ENCODE results near the gene CRISPLD2.

The CRISPLD2 gene

DNA sequence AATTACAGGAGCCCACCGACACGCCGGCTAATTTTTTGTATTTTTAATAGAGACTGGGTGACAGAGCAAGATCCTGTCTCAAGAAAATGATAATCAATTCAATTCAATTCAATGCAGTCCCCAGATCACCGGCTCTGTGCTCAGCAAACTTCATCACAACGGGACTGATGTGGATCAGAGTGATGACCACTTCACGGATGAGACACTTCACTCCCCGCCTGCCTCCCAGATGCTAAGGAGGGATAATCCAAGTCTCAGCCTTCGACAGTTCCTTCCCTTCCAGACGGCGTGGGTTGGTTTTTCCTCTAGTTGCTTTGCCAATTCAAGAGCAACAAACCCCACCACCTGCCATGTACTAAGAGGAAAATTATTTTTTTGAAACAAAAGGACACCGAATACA is 97.7 kb downstream of the CRISPLD2 start:
- peak; percentile 85 to 91 for DNase-seq

DNA sequence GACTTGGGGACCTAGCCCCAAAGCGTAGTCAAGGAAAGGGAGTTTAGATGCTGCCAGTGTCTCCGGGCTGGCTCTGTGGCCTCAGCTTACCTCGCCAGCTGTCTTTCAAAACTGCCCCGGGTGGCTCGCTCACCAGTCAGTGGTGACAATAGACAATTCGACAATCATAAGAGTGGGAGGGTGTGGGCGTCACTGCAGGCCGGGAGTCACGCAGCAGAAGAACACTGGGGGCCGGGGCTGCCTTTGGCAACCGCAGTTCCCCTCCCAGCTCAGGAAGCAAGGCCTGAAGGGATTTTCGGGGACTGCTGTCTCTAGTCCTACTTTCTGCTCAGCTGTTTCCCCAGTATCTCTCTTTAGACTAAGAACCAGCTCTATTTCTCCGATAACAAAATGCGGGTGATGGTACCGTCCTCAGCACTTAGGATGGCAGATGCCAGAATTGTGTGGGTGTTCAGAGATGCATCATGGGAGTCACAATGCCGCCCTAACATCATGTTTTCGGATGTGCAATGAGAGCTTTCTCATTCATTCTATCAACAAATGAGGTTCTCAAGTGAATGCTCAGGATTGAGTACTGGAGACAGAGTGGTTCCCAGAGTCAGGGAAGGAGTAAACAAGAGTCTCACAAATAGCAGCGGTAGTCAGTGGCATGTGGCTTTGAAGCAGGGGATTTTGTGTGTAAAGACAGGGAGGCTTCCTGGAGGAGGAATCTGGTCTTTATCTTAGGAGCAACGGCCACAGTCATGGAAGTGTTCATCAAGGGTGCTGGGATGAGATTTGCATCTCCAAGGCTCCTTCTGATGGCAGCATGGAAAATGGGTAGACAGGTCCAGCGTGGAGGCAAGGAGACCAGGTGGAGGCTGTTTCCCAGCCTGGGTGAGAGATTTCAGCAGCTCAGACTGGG is 98.5 kb downstream of the CRISPLD2 start:
- DNase-seq, result no peak

DNA sequence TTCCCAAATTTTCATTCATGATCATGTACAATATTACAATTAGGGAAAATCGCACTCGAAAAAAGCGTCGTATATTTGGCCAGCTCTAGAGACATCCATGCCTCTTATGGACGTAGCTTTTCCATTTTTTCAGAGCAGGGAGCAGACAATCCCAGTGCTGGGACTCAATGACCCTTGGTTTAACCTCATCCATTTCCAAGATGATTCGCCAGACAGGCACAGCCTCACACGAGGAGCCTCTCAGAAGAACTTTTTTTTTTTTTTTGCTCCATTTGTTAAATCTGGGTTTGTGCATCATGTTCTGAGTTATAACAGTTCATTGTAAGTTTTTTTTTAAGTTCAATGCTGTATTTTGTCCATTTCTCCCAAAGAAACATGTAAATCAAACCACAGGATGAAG is 99.5 kb downstream of the CRISPLD2 start:
- no peak for DNase-seq

DNA sequence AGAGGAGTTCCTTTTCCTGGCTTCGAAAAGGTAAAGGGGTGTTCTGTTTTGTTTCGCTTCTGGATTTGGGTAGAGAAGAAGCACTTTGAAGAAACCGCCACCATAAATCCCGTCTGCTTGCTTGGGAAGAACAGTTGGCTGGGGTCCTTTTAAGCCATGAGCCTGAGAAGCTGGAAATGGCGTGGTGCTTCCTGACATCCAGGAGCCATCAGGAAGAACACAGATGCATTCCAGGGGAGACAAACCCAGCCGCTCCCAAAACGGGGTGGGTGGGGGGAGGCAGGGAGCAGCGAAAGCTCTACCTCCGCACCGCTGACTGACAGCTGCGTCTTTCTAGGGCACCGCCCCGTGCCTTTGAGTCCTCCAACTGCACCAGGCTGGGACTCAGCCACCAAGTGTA is 99.9 kb downstream of the CRISPLD2 start:
- no peak for DNase-seq

DNA sequence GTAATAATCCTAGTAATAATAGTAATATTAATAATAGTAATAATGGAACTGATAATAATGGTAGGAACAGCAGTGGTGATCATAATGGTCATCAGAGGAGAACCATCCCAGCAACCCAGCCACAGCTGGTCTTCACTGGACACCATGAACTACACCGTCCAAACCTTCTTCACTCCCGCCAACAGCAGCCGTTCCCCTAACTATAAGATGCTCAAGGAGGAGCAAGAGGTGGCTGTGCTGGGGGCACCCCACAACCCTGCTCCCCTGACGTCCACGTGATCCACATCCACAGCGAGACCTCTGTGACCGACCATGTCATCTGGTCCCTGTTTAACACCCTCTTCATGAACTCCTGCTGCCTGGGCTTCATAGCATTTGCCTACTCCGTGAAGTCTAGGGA is 100.5 kb downstream of the CRISPLD2 start:
- no peak for DNase-seq

DNA sequence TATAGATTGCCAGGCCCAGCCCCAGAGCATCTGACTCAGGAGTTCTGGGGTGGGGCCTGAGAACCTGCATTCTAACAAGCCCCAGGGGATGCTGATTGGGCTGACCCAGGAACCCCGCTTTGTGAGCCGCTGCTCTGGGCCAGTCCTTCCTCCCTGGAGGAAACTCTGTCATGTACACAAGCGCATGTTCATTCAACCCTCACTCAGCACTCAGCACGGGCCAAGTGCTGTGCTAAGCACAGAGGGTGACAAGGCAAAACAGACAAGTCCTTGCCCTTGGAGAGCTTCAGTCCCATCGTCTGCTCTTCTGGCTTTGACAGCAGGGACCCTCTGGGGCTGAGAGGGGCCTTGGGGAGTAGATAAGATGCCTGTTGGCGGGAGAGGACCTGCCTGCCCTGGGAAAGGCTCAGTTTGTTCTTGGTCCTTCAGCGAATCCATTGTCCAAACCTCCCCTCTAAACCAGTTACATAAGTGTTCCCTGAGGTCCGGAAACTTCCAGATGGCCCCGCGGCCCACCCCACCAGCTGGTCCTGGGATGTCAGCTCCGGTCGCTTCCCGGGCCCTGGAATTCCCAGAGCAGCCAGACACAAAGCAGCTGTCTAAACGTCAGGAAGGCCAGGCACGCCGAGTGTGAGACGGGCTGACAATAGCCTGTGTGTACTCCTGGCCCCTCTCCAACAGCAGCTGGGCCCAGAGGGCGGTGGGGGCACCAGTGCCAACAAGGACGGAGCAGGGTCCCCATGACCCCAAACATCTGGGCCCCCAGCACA is 102.8 kb downstream of the CRISPLD2 start:
- DNase-seq, result peak; percentile 74 to 88

DNA sequence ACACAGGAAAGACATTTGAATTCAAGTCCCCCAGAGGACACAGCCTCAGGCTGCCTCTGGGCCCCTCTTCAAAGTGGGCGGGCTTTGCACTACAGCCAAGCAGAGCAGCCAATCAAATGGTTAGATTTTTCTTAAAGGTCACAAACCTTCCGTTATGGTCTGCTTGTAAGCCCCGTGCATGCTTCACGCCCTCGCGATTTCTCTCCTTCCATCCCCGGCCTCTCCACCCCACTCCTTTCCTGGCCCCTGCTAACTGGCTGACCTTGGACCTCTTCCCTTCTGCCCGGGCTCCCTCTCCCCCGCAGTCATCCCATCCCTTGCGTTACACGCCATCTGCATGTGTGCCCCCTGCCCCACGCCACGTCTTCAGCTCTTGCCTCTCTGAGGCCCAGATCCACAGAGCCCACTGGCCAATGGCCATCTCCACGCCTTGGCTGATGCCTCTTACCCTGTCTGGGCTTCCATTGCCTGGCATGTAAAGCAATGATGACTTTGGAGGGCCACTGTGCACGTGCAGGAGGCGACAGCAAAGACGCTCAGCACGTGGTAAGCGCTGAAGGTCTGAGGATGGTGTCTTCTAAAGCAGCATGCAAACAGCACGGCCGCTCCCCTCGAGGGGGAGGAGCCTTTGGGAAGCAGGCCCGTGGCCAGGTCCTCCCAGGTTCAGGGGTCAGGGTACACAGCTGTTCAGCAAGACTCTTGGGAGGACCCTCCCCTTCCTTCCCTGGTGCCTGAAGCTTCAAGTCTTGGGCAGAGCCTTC is 104.7 kb downstream of the CRISPLD2 start:
- no peak for DNase-seq

DNA sequence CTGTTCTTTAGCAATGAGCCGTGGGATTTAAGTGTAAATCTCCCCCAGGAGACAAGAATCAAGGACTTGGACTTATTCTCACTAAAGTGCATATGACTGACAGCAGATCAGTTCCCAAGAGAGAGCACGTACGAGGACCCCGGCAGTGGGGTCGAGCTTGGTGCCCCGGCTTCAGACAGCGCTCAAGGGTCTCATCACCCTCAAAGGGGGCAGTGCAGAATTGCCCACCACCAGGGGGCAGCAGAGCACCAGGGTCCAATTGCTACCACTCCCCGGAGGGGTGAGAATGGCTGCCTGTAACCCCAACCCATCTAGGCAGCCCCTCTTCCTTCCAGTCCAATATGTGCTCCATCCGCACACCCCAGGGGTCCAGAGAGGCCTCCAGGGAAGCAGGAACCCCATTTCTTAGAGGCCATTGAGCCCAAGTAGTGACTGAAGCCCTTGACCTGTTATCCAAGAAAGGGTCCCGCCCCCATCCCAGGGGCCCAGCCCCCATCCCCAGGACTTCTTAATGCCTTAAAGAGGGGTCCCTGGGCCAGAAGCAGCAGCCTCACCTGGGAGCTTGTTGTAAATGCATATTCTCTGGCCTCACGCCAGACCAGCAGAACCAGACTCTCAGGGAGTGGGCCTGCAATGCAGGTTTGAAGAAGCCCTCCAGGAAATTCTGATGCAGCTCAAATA is 105.4 kb downstream of the CRISPLD2 start:
- peak; percentile 30 to 50 for DNase-seq

DNA sequence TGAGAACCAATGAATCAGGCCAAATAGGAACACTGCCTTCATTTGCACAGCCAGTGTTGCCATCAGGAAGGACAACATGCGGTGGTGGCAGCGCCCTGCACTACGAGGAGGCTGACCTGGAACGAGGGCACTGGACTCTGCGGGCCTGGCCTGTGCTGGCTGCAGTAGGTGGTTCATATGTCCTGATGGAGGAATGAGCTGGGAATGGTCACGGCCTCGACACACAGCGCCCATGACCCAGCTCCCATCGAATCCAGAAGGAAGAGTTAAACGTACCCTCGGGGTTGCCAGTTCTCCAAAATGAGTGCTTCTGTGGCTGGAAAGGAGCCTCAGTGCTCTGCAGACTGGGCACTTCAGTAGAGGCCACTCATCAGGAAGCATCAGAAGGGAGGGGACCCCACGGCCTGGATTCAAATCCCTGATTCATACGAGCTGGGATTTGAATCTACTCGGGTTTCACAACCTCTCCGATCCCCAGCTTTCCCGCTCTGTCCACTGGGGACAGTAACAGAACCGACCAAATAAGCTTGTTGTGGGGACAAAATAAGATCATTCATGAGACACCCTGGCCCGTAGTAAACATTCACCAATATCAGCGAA is 106.1 kb downstream of the CRISPLD2 start:
- no peak for DNase-seq

DNA sequence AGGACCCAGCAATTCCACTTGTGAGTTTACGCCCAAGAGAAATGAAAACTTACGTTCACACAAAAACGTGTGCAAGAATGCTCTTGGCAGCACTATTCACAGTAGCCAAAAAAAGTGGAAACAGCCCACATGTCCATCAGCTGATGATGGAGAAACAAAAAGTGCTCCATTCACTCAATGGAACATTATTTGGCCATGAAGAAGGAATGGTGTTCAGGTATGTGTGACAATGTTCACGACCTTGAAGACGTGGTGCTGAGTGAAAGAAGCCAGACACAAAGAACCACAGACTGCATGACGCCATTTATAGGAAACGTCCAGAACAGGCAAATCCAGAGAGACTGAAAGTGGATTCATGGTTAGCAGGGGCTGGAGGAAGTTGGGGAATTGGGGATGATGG is 106.7 kb downstream of the CRISPLD2 start:
- DNase-seq, result no peak

DNA sequence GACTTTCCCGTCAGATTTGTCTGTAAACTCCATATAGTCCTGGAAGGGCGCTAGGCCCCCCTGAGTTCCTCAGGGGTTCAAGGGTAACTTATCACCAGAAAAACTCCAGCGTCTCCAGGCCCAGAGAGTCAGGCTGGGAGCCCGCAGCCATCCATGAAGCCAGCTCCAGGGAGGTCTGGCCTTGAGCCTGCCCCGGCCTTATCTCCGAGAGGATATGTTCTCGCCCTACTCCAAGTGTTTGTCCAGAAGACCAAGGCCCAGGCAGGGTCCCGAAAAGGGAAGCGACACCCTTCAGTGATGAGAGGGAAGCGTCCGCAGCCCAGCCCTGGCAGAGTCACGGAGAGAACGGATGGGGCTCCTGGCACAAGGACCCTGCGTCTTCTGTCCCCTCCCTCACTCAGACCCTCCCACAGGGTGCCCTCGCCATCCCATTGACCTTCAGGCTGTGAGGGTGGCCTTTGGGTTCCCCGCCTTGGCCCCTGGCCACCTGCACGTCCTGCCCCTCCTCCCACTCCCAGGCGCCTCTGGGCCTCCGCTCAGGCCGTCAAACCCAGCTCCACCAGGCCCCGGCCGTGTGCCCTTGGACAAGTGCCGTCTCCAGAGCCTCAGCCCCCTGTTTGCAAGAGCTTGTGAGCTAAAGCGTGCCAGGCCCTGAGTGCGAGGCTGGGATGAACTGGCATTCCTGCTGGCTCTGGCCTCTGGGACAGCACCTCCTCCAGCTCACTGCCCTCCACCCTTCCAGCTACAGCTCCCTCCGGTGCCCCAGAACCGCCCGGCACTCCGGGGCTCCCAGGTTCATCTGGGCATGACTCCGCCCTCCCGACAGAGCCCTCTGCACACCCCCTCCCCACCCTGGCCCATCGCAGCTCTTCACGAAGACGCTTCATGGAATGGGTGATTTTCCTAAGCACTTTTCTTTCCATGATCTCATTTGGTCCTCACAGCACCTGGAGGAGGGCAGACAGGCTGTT is 108.1 kb downstream of the CRISPLD2 start:
- no peak for DNase-seq

DNA sequence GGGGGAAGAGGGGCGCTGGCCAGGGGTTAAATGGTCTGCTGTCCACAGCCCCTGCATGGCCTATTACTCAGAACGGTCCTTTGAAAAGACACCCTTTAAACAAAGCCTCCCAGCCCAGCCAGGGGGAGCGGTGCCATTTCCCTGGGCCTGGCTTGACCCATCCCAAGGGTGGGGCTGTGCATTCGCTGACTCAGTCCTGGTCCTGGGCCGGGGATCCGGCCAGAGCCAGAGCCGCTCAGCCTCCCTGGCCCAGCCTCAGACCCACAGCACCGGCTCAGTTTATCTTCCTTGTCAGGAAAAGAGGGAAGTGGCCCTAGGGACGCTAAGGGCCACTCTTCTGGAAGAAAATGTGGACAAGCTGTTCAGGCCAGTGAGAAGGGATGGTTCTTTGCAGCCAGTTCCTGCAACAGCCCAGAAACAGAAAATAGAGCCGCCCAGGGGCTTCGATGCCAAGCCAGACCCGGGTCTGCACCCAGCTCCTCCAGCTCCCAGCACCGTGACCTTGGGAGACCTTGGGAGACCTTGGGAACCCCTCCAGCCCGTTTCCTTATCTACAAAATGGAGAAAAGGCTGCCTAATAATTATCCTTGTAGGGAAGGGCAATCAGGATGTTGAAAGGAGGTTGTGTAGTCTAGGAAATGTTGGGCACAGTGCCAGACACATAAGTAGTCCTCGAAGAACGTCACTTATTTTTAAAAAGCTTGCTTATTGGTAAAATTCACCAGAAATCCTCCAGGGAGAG is 109.1 kb downstream of the CRISPLD2 start:
- DNase-seq, result no peak

DNA sequence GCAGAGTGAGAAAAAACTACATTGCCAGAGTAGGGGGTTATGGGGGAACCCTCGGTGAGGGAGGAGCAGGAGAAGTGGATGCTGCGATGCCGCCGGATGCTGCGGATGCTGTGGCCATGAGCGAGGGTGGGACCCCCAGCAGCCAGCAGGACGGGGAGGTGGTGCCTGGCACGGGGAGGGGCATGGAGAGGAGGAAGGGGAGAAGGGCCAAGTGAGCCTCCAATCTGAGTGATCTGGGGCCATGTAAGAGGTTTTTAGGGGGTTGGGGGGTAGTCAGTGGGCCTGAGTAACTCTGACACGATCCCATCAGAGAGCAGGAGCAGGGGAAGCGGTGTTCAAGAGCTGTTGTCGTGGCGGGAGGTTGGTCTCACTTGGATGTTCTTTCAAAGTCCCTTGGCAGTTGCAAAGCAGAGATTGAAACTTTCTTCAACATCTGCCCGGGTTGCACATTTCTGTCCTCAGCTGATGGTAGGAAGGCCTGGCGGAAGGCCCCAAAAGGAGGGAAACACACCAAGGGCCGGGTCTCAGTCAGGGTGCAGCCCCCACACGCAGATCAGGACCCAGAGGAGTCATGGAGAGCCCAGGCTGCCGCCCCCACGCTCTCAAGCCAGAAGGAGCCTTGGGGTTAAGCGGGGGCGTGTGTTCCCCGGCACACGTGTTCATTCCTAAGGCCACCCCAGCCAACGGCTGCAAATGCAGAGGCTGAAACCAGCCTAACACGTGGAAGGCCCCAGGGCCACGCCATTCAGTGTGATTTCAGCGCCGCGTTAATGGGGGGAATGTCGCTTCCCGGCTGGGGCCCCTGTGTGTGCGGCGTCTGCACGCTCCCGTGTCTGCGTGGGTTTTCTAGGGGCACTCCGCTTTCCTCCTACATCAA is 109.9 kb downstream of the CRISPLD2 start:
- no peak for DNase-seq

DNA sequence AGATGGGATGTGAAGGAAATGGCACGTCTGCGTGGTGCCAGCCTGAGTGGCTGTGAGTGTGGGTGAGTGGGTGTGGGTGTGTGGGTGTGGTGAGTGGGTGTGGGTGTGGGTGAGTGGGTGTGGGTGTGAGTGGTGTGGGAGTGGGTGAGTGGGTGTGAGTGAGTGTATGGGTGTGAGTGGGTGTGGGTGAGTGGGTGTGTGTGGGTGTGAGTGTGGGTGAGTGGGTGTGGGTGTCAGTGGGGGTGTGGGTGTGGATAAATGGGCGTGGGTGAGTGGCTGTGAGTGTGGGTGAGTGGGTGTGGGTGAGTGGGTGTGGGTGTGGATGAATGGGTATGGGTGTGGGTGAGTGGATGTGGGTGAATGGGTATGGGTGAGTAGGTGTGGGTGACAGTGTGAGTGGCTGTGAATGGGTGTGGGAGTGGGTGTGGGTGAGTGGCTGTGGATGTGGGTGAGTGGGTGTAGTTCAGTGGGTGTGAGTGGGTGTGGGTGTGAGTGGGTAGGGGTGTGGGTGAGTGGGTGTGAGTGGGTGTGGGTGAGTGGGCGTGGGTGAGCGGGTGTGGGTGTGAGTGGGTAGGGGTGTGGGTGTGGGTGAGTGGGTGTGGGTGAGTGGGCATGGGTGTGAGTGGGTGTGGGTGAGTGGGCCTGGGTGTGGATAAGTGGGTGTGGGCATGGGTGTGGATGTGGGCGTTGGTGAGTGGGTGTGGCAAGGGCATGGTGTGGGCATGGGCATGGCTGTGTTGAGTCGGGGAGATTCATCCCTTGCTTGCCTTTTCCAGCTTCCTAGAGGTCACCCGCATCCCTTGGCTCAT is 110.7 kb downstream of the CRISPLD2 start:
- no peak for DNase-seq

DNA sequence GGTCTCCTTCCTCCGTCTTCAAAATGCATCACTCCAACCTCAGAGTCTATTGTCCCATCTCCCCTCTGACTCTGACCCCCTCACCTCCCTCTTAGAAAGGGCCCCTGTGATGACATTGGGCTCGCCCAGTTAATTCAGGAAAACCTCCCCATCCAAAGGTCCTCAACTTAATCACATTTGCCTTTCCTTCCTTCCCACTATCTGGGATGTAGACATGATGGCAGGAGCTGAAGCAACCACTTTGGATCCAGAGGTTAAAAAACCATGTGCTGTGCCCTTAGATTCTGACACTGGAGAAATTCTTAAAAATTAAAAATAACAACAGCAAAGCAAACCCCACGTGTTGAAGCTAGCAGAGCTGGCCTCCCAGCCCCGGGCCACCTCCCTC is 111.3 kb downstream of the CRISPLD2 start:
- DNase-seq, result no peak

DNA sequence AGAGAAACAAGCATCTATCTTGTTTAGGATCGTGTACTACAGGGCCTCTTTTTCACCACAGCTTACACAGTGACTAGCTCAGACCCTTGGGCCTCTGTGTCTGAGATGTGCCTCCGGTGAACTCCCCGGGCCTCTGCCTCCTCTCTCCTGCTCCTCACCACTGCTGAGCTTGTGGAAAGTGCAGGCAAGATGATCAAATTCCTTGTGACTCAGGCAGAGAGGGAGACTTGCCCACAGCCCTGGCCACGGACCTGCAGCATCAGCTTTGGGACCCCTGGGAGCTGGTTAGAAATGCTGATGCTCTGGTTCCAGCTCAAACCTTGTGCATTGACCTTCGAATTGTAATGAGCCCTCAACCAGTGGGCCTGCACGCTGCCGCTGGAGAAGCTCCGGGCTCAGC is 111.7 kb downstream of the CRISPLD2 start:
- DNase-seq, result no peak

DNA sequence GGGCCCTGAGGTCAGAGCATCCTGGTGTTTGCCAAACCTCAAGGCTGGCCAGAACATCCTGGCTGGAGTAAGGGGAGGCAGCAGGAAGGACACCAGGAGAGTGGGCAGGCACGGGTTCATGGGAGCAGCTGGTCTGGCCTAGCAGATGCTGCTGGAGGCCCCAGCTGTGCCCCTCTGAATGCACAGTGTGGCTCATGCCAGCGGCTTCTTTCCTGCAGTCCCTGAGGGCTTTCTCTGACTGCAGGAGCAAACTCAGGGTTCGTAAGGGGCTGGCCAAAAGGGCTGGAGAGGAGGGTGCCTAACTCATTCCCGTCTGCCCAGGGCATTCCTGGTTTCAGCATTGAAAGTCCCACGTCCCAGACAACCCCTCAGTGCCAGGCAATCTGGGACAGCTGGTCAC is 112.9 kb downstream of the CRISPLD2 start:
- DNase-seq, result peak; percentile 78 to 90
